ENCODE results near the gene SLC16A2.

DNA sequence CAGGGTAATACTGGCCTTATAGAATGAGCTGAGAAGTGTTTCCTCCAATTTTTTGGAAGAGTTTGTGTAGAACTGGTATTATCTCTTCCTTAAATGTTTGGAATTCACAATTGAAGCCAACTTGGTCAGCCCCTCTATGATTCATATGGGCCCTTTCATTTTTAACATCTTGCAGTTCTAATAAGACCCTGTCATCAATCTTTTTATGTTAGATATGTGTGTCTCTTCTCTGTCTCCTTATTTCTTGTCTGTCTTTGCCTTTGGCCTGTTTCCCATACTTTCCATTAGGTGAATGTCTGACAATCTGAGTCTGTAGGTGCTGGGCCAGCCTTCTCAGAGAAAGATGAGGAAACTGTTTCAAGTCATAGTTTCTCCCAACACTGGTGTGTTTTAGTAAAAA, 88.7 kb downstream of the SLC16A2 start:
- TF ChIP-seq, protein P1, sequence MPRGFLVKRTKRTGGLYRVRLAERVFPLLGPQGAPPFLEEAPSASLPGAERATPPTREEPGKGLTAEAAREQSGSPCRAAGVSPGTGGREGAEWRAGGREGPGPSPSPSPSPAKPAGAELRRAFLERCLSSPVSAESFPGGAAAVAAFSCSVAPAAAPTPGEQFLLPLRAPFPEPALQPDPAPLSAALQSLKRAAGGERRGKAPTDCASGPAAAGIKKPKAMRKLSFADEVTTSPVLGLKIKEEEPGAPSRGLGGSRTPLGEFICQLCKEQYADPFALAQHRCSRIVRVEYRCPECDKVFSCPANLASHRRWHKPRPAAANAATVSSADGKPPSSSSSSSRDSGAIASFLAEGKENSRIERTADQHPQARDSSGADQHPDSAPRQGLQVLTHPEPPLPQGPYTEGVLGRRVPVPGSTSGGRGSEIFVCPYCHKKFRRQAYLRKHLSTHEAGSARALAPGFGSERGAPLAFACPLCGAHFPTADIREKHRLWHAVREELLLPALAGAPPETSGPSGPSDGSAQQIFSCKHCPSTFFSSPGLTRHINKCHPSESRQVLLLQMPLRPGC (tag by site-specific recombination; IDR thresholded peaks at IDR 0.05): no peak
- TF ChIP-seq, protein P2, sequence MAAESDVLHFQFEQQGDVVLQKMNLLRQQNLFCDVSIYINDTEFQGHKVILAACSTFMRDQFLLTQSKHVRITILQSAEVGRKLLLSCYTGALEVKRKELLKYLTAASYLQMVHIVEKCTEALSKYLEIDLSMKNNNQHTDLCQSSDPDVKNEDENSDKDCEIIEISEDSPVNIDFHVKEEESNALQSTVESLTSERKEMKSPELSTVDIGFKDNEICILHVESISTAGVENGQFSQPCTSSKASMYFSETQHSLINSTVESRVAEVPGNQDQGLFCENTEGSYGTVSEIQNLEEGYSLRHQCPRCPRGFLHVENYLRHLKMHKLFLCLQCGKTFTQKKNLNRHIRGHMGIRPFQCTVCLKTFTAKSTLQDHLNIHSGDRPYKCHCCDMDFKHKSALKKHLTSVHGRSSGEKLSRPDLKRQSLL (tag by site-specific recombination; IDR thresholded peaks at IDR 0.05): no peak
- TF ChIP-seq, protein P3, sequence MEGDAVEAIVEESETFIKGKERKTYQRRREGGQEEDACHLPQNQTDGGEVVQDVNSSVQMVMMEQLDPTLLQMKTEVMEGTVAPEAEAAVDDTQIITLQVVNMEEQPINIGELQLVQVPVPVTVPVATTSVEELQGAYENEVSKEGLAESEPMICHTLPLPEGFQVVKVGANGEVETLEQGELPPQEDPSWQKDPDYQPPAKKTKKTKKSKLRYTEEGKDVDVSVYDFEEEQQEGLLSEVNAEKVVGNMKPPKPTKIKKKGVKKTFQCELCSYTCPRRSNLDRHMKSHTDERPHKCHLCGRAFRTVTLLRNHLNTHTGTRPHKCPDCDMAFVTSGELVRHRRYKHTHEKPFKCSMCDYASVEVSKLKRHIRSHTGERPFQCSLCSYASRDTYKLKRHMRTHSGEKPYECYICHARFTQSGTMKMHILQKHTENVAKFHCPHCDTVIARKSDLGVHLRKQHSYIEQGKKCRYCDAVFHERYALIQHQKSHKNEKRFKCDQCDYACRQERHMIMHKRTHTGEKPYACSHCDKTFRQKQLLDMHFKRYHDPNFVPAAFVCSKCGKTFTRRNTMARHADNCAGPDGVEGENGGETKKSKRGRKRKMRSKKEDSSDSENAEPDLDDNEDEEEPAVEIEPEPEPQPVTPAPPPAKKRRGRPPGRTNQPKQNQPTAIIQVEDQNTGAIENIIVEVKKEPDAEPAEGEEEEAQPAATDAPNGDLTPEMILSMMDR (tag by site-specific recombination; IDR thresholded peaks at IDR 0.05): no peak
- no peak for TF ChIP-seq MZF1 (tag by site-specific recombination; IDR thresholded peaks at IDR 0.05; ENCODE audit: borderline replicate concordance)
- no peak for TF ChIP-seq ZNF776 (tag by site-specific recombination; IDR thresholded peaks at IDR 0.05; ENCODE audit: borderline replicate concordance)
- TF ChIP-seq ZNF10 (tag by site-specific recombination; IDR thresholded peaks at IDR 0.05): no peak
- TF ChIP-seq, protein P4, sequence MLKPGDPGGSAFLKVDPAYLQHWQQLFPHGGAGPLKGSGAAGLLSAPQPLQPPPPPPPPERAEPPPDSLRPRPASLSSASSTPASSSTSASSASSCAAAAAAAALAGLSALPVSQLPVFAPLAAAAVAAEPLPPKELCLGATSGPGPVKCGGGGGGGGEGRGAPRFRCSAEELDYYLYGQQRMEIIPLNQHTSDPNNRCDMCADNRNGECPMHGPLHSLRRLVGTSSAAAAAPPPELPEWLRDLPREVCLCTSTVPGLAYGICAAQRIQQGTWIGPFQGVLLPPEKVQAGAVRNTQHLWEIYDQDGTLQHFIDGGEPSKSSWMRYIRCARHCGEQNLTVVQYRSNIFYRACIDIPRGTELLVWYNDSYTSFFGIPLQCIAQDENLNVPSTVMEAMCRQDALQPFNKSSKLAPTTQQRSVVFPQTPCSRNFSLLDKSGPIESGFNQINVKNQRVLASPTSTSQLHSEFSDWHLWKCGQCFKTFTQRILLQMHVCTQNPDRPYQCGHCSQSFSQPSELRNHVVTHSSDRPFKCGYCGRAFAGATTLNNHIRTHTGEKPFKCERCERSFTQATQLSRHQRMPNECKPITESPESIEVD (tag by site-specific recombination; IDR thresholded peaks at IDR 0.05): no peak
- no peak for TF ChIP-seq MYNN (tag by site-specific recombination; IDR thresholded peaks at IDR 0.05; ENCODE audit: borderline replicate concordance)
- TF ChIP-seq ZBTB21 (tag by site-specific recombination; IDR thresholded peaks at IDR 0.05): no peak
- no peak for TF ChIP-seq ZNF664 (tag by site-specific recombination; IDR thresholded peaks at IDR 0.05)
- TF ChIP-seq, protein P5, sequence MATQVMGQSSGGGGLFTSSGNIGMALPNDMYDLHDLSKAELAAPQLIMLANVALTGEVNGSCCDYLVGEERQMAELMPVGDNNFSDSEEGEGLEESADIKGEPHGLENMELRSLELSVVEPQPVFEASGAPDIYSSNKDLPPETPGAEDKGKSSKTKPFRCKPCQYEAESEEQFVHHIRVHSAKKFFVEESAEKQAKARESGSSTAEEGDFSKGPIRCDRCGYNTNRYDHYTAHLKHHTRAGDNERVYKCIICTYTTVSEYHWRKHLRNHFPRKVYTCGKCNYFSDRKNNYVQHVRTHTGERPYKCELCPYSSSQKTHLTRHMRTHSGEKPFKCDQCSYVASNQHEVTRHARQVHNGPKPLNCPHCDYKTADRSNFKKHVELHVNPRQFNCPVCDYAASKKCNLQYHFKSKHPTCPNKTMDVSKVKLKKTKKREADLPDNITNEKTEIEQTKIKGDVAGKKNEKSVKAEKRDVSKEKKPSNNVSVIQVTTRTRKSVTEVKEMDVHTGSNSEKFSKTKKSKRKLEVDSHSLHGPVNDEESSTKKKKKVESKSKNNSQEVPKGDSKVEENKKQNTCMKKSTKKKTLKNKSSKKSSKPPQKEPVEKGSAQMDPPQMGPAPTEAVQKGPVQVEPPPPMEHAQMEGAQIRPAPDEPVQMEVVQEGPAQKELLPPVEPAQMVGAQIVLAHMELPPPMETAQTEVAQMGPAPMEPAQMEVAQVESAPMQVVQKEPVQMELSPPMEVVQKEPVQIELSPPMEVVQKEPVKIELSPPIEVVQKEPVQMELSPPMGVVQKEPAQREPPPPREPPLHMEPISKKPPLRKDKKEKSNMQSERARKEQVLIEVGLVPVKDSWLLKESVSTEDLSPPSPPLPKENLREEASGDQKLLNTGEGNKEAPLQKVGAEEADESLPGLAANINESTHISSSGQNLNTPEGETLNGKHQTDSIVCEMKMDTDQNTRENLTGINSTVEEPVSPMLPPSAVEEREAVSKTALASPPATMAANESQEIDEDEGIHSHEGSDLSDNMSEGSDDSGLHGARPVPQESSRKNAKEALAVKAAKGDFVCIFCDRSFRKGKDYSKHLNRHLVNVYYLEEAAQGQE (tag by site-specific recombination; IDR thresholded peaks at IDR 0.05): no peak
- TF ChIP-seq ZNF19 (tag by site-specific recombination; IDR thresholded peaks at IDR 0.05; ENCODE audit: low read depth): no peak

All from HEK293 (cell line).